CD4-positive, alpha-beta T cell (primary cell): Measurements from ENCODE around the gene GARIN5A. TPM values are rescaled to one million over a fixed set of nuclear protein-coding genes. Genes with fewer than 3 reads are reported as not detected.

Source experiments
- ATAC-seq: fragments of 200-7000 bp; cut with Tn5 transposase; one replicate; pipeline ENCODE4 v1.10.0; 2022; ENCODE audit warnings: mild to moderate bottlenecking; ENCODE audit not compliant: poor library complexity
- CTCF ChIA-PET: fragments of 350-600 bp; sonication (Branson Sonifier 250); formaldehyde crosslinking; loops from one replicate; lab custom pipeline; 2021; ENCODE audit warnings: antibody characterized with exemption, inconsistent platforms; lab: Charles Lee
- POLR2A ChIA-PET: fragments of 350-600 bp; sonication (Branson Sonifier 250); formaldehyde crosslinking; loops from one replicate; lab custom pipeline; 2021; ENCODE audit warnings: antibody characterized with exemption, inconsistent platforms; lab: Charles Lee
- DNase-seq, 14 experiments: peaks; one replicate each; pipeline ENCODE4 v3.0.0-alpha.2; 2013 to 2020; ENCODE audit warnings: mixed read lengths in 2 of 14
- H3K27ac ChIP-seq, 2 donors: one replicate each; pipeline versions ENCODE4 v1.5.1 to v1.7.0; 2013; ENCODE audit warnings: low read length in 2 of 2, low read depth in 1 of 2, mild to moderate bottlenecking in 1 of 2
- H3K27me3 ChIP-seq, 2 experiments: 1 replicate in 1 of 2; 2 replicates in 1 of 2; pipeline versions ENCODE4 v1.6.1 to v1.7.0; 2013; ENCODE audit warnings: low read length in 2 of 2, control low read depth in 1 of 2, mild to moderate bottlenecking in 1 of 2, moderate library complexity in 1 of 2; ENCODE audit not compliant: insufficient read depth in 2 of 2, control insufficient read depth in 1 of 2
- H3K36me3 ChIP-seq: one replicate; pipeline ENCODE4 v1.6.1; 2013; ENCODE audit warnings: low read length, control low read depth; ENCODE audit not compliant: insufficient read depth
- H3K4me1 ChIP-seq: one replicate; pipeline ENCODE4 v1.6.1; 2013; ENCODE audit warnings: low read length, control low read depth; ENCODE audit not compliant: insufficient read depth
- H3K4me3 ChIP-seq: one replicate; pipeline ENCODE4 v1.5.1; 2013; ENCODE audit warnings: mild to moderate bottlenecking, low read length, moderate library complexity
- H3K9me3 ChIP-seq, 2 experiments: 1 replicate in 1 of 2; 2 replicates in 1 of 2; pipeline versions ENCODE4 v1.6.1 to v1.7.0; 2013; ENCODE audit warnings: low read length in 2 of 2, mild to moderate bottlenecking in 2 of 2, control low read depth in 1 of 2, moderate library complexity in 1 of 2; ENCODE audit not compliant: control insufficient read depth in 1 of 2, insufficient read depth in 1 of 2
- H3K27ac Mint-ChIP-seq: one replicate; pipeline ENCODE4 v1.8.0; 2020; ENCODE audit warnings: mixed read lengths
- H3K27me3 Mint-ChIP-seq: one replicate; pipeline ENCODE4 v1.8.0; 2021; ENCODE audit warnings: mixed read lengths
- H3K36me3 Mint-ChIP-seq: one replicate; pipeline ENCODE4 v1.8.0; 2021; ENCODE audit warnings: low read depth, mixed read lengths
- H3K4me1 Mint-ChIP-seq: one replicate; pipeline ENCODE4 v1.8.0; 2021; ENCODE audit warnings: low read depth, mixed read lengths
- H3K4me3 Mint-ChIP-seq: one replicate; pipeline ENCODE4 v1.8.0; 2020; ENCODE audit warnings: mild to moderate bottlenecking, mixed read lengths
- H3K9me3 Mint-ChIP-seq: one replicate; pipeline ENCODE4 v1.8.0; 2020; ENCODE audit warnings: mixed read lengths
- CTCF ChIP-seq: fragments of 200-600 bp; IDR thresholded peaks from one replicate; pipeline ENCODE4 v1.8.0; 2022; ENCODE audit warnings: antibody characterized with exemption, mild to moderate bottlenecking
- intact Hi-C, 2 experiments: fragments of 100-400 bp; cut with DNase I in 1 of 2; cut with micrococcal nuclease in 1 of 2; formaldehyde crosslinking; loops; one replicate each; pipeline versions ENCODE4 v1.15.1 to v1.9.0; 2023 to 2025; cut with DNase I, micrococcal nuclease
- total RNA-seq, 174 experiments: library from RNA in 2 of 174; stranded (reverse) in 2 of 174; gene quantifications; one replicate each; pipeline ENCODE4 v1.2.3 and lab custom pipeline; 2021 to 2026

Gene GARIN5A
- total RNA-seq, 2 experiments from 2014 or later, result 0.50 TPM; not detected in 1

- H3K36me3 ChIP-seq, result no peaks in the 10 kb centered on the region
- H3K4me1 ChIP-seq, result peaks cover 25% of the 10 kb centered on the region
- Mint-ChIP-seq H3K9me3 (no peaks in the 10 kb centered on the region), H3K36me3 (peaks cover 43% of the 10 kb centered on the region), H3K4me3 (no peak overlapping the region), H3K27me3 (no peaks in the 10 kb centered on the region), H3K4me1 (peaks cover 39% of the 10 kb centered on the region), H3K27ac (no peak overlapping the region)
- no peak overlapping the region for H3K27ac ChIP-seq
- ChIA-PET POLR2A (no interaction called here), CTCF (no interaction called here)
- no peak for TF ChIP-seq CTCF
- no peaks in the 10 kb centered on the region for H3K27me3 ChIP-seq
- peaks cover 0 to 3% of the 10 kb centered on the region in 2 experiments for H3K9me3 ChIP-seq
- intact Hi-C loops, result no loop called here
- DNase-seq (no peak), ATAC-seq (no peak)
- H3K4me3 ChIP-seq, result no peak overlapping the region
Measured at GRCh38 chr19:50488389-50489194, 11.9 kb upstream of the GARIN5A start.

- no peak overlapping the region for H3K27ac ChIP-seq
- no peaks in the 10 kb centered on the region for H3K27me3 Mint-ChIP-seq
- H3K36me3 ChIP-seq, result peaks cover 11% of the 10 kb centered on the region
- H3K36me3 Mint-ChIP-seq, result peaks cover 59% of the 10 kb centered on the region
- DNase-seq (peak in 12 of 14 experiments; percentile 17 to 74 (median 44)), ATAC-seq (no peak)
- no peak overlapping the region for H3K4me3 Mint-ChIP-seq
- intact Hi-C loops, result no loop called here
- H3K27ac Mint-ChIP-seq, result no peak overlapping the region
- H3K9me3 ChIP-seq, result peaks cover 0 to 3% of the 10 kb centered on the region in 2 experiments
- peaks cover 34% of the 10 kb centered on the region for H3K4me1 Mint-ChIP-seq
- ChIA-PET CTCF (no interaction called here), POLR2A (no interaction called here)
- peak; percentile 58 for TF ChIP-seq CTCF
- no peak overlapping the region for H3K4me3 ChIP-seq
- no peaks in the 10 kb centered on the region for H3K9me3 Mint-ChIP-seq
- no peaks in the 10 kb centered on the region for H3K27me3 ChIP-seq
- H3K4me1 ChIP-seq, result peaks cover 20% of the 10 kb centered on the region
Measured at GRCh38 chr19:50486823-50487515, 10.3 kb upstream of the GARIN5A start.

- H3K27me3 ChIP-seq, result no peaks in the 10 kb centered on the region
- Mint-ChIP-seq H3K4me1 (peaks cover 18% of the 10 kb centered on the region), H3K9me3 (no peaks in the 10 kb centered on the region), H3K4me3 (no peak overlapping the region), H3K27ac (no peak overlapping the region), H3K36me3 (peaks cover 61% of the 10 kb centered on the region), H3K27me3 (no peaks in the 10 kb centered on the region)
- CTCF ChIA-PET, result no interaction called here
- no peak for TF ChIP-seq CTCF
- DNase-seq (peak in 1 of 14 experiments; percentile 15), ATAC-seq (no peak)
- H3K4me1 ChIP-seq, result peaks cover 9% of the 10 kb centered on the region
- peaks cover 0 to 3% of the 10 kb centered on the region in 2 experiments for H3K9me3 ChIP-seq
- no peak overlapping the region for H3K27ac ChIP-seq
- no peak overlapping the region for H3K4me3 ChIP-seq
- peaks cover 27% of the 10 kb centered on the region for H3K36me3 ChIP-seq
- intact Hi-C loops, result no loop called here
- POLR2A ChIA-PET, result no interaction called here
Measured at GRCh38 chr19:50485284-50485955, 8.8 kb upstream of the GARIN5A start.
